Measurements from ENCODE around the gene RPN1. TPM values are rescaled to one million over a fixed set of nuclear protein-coding genes. Genes with fewer than 3 reads are reported as not detected.

The RPN1 gene
- total and polyA plus RNA-seq, 2 of the 13 experiments (the other 11 are each of a cell fraction or from before 2014, with no cell fraction given) = 290 to 342 TPM

GRCh38 chr3:128680603-128681368, 30.2 kb upstream of the RPN1 start (continued):
- TF ChIP-seq E2F5 (CRISPR knock-in tag; conservative IDR thresholded peaks at IDR 0.05) = 0 out of 2 replicates have a peak, but pooled peaks have one; percentile 26
- peak; percentile 95 for TF ChIP-seq ELF3 (CRISPR knock-in tag; IDR thresholded peaks at IDR 0.05)
- no peak for TF ChIP-seq ZNF646 (CRISPR knock-in tag; IDR thresholded peaks at IDR 0.05)
- TF ChIP-seq ATAD3A (CRISPR knock-in tag; IDR thresholded peaks at IDR 0.05) = no peak; the same call in 1 of the 2 replicates
- no peak for TF ChIP-seq ZKSCAN1 (IDR thresholded peaks at IDR 0.05; ENCODE audit: low read length)
- TF ChIP-seq MAFF (IDR thresholded peaks at IDR 0.05; ENCODE audit: low read depth, low read length) = no peak
- TF ChIP-seq PBX3 (CRISPR knock-in tag; IDR thresholded peaks at IDR 0.05; ENCODE audit: borderline replicate concordance) = 0 out of 2 replicates have a peak, but pooled peaks have one; percentile 64
- peak; percentile 23; the same call in 1 of the 2 replicates for TF ChIP-seq ZNF253 (CRISPR knock-in tag; IDR thresholded peaks at IDR 0.05; ENCODE audit: borderline replicate concordance)
- TF ChIP-seq CSRNP1 (CRISPR knock-in tag; IDR thresholded peaks at IDR 0.05) = peak; percentile 87; the same call in 1 of the 2 replicates
- TF ChIP-seq PLSCR1 (CRISPR knock-in tag; IDR thresholded peaks at IDR 0.05; ENCODE audit: borderline replicate concordance) = no peak; the same call in 1 of the 2 replicates
- TF ChIP-seq AFF4 (CRISPR knock-in tag; IDR thresholded peaks at IDR 0.05) = no peak
- TF ChIP-seq NFE2 (CRISPR knock-in tag; IDR thresholded peaks at IDR 0.05) = no peak

All from HepG2 (cell line).